Lower leg skin (tissue), 4 donors: ENCODE measurements around the gene KCNK3. TPM values are rescaled to one million over a fixed set of nuclear protein-coding genes. Genes with fewer than 3 reads are reported as not detected.

ENCODE experiments used
- DNase-seq, 2 donors: peaks; one replicate each; pipeline ENCODE4 v3.0.0-alpha.2; 2019; ENCODE audit warnings: low spot score in 2 of 2
- H3K4me3 ChIP-seq: fragments of 200-600 bp; sonication (generic); 2 replicates; pipeline ENCODE4 v1.5.1; 2017; ENCODE audit warnings: mild to moderate bottlenecking, low read depth; ENCODE audit not compliant: poor library complexity, severe bottlenecking
- POLR2A ChIP-seq, 2 donors: fragments of 450-650 bp; IDR thresholded peaks; one replicate each; pipeline ENCODE4 v1.6.1; 2016 to 2017; ENCODE audit warnings: antibody characterized with exemption in 2 of 2, mild to moderate bottlenecking in 1 of 2, moderate library complexity in 1 of 2
- WGBS, 2 donors: methylation state at CpG; one replicate each; pipeline ENCODE4 v1.1.5; 2018; 5-methylcytosine and 5-hydroxymethylcytosine counted together
- intact Hi-C: fragments of 100-400 bp; cut with DNase I; formaldehyde crosslinking; loops from one replicate; pipeline ENCODE4 v1.15.0; 2023; ENCODE audit warnings: low total_unique reads
- total RNA-seq, 4 donors: library from RNA; depleted of rRNA; stranded (reverse); fragments of >200 nt; gene quantifications; one replicate each; pipeline ENCODE4 v1.1.0, GENCODE V29; 2016
- TF ChIP-seq, protein P1 (sequence below), 3 donors: fragments of 450-650 bp; IDR thresholded peaks; one replicate each; pipeline ENCODE4 v1.5.1; 2016; ENCODE audit warnings: antibody characterized with exemption in 3 of 3, mild to moderate bottlenecking in 3 of 3, moderate library complexity in 2 of 3

KCNK3 gene
- total RNA-seq, 4 donors from 2014 or later: 0.42 to 3.1 (median 0.69) TPM; not detected in 1

DNA sequence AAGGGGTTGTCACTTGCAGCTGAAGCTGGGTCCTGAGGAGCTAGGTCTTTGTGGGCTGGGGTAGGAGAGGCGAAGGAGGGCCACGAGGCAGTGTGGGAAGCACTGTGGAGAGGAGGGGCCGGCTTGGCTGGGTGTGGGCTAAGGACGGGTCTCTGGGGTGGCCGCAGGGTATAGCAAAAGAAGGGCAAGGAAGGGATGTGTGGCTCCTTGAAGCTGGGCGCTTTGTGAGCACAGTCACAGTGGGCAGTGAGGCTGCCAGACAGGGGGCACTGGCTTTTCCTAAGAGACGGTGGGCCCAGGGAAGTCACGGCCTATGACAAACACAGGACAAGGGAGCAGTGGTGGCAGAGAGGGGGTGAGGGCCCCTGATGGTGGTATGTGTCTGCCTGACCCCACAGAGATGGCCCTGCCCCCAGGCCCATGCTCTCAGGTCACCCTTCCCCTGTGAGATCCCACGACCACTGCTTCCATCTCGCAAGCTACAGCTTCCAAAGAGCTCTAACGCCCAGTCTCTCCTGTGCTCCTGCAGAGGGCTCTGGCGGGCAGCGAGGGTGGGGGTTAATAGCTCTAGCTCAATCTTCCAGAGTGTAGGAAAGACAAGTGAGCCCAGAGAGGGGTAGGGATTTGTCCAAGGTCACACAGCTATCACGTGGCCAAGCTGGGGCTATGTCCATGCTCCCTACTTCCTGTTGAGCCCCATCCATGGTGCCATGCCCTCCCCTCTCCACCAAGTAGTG, 32.4 kb downstream of the KCNK3 start:
- WGBS, 2 donors: 84 to 85% methylated on average over 14 of the region's 14 CpGs
- no peak for TF ChIP-seq POLR2A (IDR thresholded peaks at IDR 0.05)
- TF ChIP-seq, protein P1, sequence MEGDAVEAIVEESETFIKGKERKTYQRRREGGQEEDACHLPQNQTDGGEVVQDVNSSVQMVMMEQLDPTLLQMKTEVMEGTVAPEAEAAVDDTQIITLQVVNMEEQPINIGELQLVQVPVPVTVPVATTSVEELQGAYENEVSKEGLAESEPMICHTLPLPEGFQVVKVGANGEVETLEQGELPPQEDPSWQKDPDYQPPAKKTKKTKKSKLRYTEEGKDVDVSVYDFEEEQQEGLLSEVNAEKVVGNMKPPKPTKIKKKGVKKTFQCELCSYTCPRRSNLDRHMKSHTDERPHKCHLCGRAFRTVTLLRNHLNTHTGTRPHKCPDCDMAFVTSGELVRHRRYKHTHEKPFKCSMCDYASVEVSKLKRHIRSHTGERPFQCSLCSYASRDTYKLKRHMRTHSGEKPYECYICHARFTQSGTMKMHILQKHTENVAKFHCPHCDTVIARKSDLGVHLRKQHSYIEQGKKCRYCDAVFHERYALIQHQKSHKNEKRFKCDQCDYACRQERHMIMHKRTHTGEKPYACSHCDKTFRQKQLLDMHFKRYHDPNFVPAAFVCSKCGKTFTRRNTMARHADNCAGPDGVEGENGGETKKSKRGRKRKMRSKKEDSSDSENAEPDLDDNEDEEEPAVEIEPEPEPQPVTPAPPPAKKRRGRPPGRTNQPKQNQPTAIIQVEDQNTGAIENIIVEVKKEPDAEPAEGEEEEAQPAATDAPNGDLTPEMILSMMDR (IDR thresholded peaks at IDR 0.05): no peak
- intact Hi-C loops: no loop called here
- DNase-seq: no peak
- H3K4me3 ChIP-seq: no peak overlapping the region

DNA sequence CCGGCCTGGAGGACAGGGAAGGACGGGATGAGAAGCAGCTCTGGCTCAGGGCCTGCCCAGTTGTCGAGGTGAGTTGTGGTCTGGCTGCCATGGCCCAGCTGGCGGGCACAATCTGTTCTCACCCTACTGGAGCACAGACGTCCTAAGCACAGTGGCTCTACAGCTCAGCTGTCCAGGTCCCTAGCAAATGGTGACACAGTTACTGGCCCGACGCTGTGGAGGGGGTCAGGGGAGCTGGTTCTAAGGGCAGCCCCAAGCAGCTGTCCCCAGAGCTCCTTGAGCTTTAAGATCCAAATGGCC, 32.9 kb downstream of the KCNK3 start:
- no peak for DNase-seq
- WGBS, 2 donors: 76 to 100% methylated on average over 1 to 7 of the region's 7 CpGs
- intact Hi-C loops: no loop called here
- no peak overlapping the region for H3K4me3 ChIP-seq
- TF ChIP-seq POLR2A (IDR thresholded peaks at IDR 0.05): no peak
- TF ChIP-seq, protein P1 (IDR thresholded peaks at IDR 0.05): no peak

DNA sequence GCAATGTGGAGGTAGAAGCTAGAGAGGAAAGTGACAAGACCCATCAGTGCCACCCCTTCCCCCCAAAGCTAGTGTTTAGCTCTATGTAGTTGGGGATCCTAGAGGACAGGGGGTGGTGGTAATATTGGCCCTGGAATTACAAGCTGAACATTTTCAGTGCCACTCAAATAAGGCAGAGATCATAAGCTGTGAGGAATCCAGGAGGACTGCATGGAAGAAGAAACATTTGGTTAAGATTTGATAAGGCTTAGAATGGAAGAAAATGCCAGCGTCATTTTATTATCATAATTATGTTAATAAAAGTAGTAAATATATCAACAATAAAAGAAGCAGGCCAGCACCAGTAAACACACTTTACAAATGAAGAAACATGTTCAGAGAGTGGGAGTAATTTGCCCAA, 33.7 kb downstream of the KCNK3 start:
- no peak for DNase-seq
- 57 to 93% methylated on average over 1 of the region's 1 CpG for WGBS, 2 donors
- intact Hi-C loops: no loop called here
- TF ChIP-seq, protein P1 (IDR thresholded peaks at IDR 0.05): no peak
- no peak for TF ChIP-seq POLR2A (IDR thresholded peaks at IDR 0.05)
- H3K4me3 ChIP-seq: no peak overlapping the region

DNA sequence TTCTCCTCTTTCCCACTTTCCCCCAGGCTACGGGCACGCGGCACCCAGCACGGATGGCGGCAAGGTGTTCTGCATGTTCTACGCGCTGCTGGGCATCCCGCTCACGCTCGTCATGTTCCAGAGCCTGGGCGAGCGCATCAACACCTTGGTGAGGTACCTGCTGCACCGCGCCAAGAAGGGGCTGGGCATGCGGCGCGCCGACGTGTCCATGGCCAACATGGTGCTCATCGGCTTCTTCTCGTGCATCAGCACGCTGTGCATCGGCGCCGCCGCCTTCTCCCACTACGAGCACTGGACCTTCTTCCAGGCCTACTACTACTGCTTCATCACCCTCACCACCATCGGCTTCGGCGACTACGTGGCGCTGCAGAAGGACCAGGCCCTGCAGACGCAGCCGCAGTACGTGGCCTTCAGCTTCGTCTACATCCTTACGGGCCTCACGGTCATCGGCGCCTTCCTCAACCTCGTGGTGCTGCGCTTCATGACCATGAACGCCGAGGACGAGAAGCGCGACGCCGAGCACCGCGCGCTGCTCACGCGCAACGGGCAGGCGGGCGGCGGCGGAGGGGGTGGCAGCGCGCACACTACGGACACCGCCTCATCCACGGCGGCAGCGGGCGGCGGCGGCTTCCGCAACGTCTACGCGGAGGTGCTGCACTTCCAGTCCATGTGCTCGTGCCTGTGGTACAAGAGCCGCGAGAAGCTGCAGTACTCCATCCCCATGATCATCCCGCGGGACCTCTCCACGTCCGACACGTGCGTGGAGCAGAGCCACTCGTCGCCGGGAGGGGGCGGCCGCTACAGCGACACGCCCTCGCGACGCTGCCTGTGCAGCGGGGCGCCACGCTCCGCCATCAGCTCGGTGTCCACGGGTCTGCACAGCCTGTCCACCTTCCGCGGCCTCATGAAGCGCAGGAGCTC, 35.4 kb downstream of the KCNK3 start:
- no peak for TF ChIP-seq POLR2A (IDR thresholded peaks at IDR 0.05)
- TF ChIP-seq, protein P1 (IDR thresholded peaks at IDR 0.05): no peak
- no peak for DNase-seq
- no peak overlapping the region for H3K4me3 ChIP-seq
- intact Hi-C loops: no loop called here
- WGBS, 2 donors: 68 to 83% methylated on average over 93 to 101 of the region's 101 CpGs

DNA sequence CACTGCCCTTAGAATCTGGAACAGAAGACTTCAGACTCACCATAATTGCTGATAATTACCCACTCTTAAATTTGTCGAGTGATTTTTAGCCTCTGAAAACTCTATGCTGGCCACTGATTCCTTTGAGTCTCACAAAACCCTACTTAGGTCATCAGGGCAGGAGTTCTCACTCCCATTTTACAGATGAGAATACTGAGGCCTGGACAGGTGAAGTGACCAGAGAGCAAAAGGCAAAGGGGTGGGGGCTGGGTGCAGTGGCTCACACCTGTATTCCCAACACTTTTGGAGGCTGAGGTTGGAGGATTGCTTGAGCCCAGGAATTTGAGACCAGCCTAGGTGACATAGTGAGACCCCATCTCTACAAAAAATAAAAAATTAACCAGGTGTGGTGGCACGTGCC, 36.8 kb downstream of the KCNK3 start:
- TF ChIP-seq POLR2A (IDR thresholded peaks at IDR 0.05): no peak
- TF ChIP-seq, protein P1 (IDR thresholded peaks at IDR 0.05): no peak
- no peak for DNase-seq
- no peak overlapping the region for H3K4me3 ChIP-seq
- intact Hi-C loops: no loop called here
- WGBS, 2 donors: 87 to 89% methylated on average over 2 of the region's 2 CpGs
